DND-41 (cell line): ENCODE measurements around the gene PGBD4.

Experiments used
- EZH2 ChIP-seq: IDR thresholded peaks from 3 replicates; pipeline ENCODE4 v1.6.1; 2012; ENCODE audit warnings: borderline replicate concordance, low read depth, mild to moderate bottlenecking, moderate library complexity, low read length, inconsistent platforms; ENCODE audit not compliant: severe bottlenecking
- TF ChIP-seq, protein P1 (sequence below): IDR thresholded peaks from 2 replicates; pipeline ENCODE4 v1.5.1; 2012; ENCODE audit warnings: borderline replicate concordance, low read length, moderate library complexity, mild to moderate bottlenecking; ENCODE audit not compliant: poor library complexity, severe bottlenecking; ENCODE audit errors: extremely low read depth

DNA sequence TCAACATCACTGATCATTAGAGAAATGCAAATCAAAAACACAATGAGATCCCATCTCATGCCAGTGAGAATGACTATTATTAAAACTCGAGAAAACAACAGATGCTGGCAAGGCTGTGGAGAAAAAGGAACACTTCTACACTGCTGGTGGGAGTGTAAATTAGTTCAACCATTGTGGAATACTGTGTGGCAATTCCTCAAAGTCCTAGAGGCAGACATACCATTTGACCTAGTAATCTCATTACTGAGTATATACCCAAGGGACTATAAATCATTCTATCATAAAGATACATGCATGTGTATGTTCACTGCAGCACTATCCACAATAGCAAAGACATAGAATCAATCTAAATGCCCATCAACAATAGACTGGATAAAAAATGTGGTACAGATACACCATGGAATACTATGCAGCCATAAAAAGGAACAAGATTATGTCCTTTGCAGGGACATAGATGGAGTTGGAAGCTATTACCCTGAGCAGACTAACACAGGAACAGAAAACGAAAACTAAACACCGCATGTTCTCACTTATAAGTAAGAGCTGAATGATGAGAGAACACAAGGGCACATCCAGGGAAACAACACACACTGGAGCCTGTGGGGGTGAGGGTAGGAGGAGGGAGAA is 47.7 kb upstream of the PGBD4 start:
- TF ChIP-seq, protein P1, sequence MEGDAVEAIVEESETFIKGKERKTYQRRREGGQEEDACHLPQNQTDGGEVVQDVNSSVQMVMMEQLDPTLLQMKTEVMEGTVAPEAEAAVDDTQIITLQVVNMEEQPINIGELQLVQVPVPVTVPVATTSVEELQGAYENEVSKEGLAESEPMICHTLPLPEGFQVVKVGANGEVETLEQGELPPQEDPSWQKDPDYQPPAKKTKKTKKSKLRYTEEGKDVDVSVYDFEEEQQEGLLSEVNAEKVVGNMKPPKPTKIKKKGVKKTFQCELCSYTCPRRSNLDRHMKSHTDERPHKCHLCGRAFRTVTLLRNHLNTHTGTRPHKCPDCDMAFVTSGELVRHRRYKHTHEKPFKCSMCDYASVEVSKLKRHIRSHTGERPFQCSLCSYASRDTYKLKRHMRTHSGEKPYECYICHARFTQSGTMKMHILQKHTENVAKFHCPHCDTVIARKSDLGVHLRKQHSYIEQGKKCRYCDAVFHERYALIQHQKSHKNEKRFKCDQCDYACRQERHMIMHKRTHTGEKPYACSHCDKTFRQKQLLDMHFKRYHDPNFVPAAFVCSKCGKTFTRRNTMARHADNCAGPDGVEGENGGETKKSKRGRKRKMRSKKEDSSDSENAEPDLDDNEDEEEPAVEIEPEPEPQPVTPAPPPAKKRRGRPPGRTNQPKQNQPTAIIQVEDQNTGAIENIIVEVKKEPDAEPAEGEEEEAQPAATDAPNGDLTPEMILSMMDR = no peak
- TF ChIP-seq EZH2 = no peak
